SU-DHL-6 (cell line): ENCODE results near the gene COX7A1.

Source experiments
- CTCF ChIP-seq: fragments of 200-600 bp; sonication (generic); IDR thresholded peaks from one replicate; pipeline ENCODE4 v1.5.1; 2017; ENCODE audit warnings: antibody characterized with exemption, mild to moderate bottlenecking, low read length, moderate library complexity; ENCODE audit not compliant: insufficient read depth, poor library complexity, severe bottlenecking
- EZH2phosphoT487 ChIP-seq: fragments of 200-600 bp; sonication (generic), shearing (Covaris generic); conservative IDR thresholded peaks from 2 replicates; pipeline ENCODE4 v1.6.1; 2018; ENCODE audit warnings: mild to moderate bottlenecking, antibody characterized with exemption, low read length, moderate library complexity, mixed read lengths

GRCh38 chr19:36151144-36152018 lies 866 bp downstream of the COX7A1 start:
- no peak for TF ChIP-seq CTCF
- no peak for TF ChIP-seq EZH2phosphoT487
